Measurements from ENCODE around the gene PROK1.

DNA sequence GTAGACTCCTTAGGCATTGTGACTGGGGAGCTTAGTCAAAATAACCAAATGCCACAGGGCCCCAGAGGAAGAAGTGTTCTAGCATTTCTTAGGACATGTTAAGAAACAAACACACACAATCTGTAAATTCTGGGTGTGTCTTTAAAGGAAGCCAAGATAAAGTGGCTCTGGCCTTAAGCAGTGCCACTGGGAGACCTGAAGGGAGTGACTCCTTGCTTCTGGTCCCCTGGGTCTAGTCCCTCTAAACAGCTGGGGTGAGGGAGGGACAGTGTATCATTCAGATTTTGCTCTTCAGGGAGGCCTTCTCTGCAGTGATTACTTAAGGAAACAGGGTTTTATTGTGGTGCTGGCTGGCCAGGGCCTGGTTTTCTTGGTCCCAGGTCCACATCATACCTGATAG is 9.1 kb upstream of the PROK1 start:
- TF ChIP-seq, protein P1, sequence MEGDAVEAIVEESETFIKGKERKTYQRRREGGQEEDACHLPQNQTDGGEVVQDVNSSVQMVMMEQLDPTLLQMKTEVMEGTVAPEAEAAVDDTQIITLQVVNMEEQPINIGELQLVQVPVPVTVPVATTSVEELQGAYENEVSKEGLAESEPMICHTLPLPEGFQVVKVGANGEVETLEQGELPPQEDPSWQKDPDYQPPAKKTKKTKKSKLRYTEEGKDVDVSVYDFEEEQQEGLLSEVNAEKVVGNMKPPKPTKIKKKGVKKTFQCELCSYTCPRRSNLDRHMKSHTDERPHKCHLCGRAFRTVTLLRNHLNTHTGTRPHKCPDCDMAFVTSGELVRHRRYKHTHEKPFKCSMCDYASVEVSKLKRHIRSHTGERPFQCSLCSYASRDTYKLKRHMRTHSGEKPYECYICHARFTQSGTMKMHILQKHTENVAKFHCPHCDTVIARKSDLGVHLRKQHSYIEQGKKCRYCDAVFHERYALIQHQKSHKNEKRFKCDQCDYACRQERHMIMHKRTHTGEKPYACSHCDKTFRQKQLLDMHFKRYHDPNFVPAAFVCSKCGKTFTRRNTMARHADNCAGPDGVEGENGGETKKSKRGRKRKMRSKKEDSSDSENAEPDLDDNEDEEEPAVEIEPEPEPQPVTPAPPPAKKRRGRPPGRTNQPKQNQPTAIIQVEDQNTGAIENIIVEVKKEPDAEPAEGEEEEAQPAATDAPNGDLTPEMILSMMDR (IDR thresholded peaks at IDR 0.05), result no peak
- TF ChIP-seq TEAD4 (IDR thresholded peaks at IDR 0.05; ENCODE audit: borderline replicate concordance, insufficient read depth), result no peak
